Hematopoietic multipotent progenitor cell treated with erythropoietin and hydrocortisone succinate and interleukin-3 and kit ligand, for 15 days (in vitro differentiated cells): ENCODE data around the gene NUP210.

ENCODE experiments used
- DNase-seq: peaks from one replicate; pipeline ENCODE4 v3.0.0-alpha.2; 2015; ENCODE audit warnings: low spot score

NUP210 gene

DNA sequence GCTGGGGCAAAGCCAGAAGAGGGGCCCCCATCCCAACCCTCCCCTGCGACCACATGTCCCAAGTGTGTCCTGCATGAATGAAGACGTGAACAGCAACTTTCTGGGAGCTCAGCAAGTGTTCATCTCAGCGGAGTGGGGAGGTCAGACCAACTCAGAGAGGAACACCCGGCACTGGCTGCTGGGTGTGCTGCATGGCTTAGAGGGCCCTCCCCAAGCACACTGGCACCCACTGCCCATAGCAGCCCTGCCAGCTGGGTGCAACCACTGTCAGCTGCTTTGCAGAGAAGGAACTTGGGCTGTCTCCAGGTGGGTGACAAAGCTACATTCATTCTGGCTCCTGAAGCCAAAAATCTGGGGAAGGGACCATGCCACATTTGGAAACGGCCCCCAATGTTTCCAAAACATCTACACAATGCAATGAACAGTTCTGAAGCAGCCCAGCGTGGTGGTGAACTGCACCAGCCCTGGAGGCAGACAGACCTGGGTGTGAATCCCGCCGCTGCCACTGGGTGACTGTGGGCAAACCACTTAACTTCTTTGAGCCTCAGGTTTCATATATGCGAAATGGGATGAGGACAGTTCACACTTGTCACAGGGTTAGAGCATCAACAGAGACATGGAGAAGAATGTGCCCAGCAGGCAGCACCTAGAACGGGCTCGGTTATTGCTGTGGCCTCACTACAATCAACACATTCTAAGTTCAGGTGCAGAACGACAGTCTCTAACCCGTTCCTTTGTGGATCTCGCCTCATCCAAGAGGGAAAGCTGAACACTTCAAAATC, 145.4 kb downstream of the NUP210 start:
- DNase-seq, result no peak

DNA sequence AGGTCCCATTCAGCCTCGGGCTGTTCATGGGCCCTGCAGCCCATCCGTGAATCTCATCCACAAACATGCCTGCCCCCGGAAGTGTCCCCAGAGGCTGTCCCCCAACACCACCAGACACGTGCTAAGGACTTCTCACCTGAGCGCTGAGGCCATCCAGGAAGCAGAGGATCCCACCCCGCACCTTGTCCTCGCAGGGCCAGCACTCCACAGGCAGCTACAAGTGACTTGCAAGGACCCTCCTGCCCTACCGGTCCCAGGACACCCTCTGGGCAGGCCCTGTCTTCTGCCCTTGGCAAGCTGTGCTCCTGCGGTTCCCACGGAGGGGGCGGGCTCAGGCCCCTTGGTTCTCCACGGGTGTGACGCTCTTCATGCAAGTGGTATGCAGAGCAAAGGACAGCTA, 146.0 kb downstream of the NUP210 start:
- no peak for DNase-seq

DNA sequence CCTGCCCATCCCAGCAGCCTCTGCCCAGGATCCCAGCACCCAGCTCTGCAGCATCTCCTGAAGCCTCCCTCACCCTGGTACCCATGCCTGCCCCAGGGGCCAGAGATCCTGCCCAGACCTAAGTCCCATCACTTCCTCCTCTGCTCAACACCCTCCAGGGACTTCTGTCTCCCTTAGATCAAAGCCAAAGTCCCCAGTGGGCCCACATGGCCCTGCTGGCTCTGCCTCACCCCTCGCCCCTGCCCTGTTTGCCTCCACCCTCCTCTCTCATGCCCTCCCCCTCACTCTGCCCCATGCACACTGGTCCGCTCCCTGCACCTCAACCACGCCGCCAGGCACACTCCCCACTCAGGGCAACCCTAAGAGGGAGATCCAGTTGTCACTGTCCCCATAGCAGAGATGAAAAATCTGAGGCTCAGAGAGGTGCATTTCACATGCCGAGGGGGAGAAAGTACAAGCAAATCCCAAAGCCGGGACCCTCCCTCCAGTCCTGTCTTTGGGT, 146.5 kb downstream of the NUP210 start:
- no peak for DNase-seq

GRCh38 chr3:13272831-13273603, 147.1 kb downstream of the NUP210 start:
- no peak for DNase-seq

DNA sequence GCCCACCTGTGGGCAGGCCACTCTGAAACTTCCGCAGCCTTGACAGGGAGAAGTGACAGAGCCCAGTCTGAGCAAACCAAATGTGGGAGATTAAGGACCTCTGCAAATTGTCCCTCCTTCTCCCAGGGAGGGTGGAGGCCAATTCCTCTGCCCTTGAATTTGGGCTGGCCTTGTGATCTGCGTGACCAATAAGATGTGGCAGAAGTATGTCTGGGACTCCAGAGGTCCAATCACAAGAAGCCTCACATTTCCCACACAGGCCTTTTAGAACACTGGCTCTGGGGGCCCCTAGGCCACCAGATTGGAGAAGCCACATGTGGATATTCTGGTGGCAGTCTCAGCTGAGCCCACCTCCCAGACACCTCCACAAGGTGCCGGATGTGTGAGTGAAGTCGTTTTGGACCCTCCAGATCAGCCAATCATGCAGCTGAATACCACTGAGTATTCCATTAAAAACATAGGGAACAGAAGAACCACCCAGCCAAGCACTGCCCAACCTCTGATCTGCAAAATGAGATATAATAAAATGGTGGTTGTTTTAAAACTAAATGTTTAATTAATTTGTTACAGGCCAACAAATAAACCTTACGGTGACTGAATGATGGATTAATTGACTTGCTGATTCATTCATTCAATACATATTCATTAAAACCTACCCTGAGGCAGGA, 150.3 kb downstream of the NUP210 start:
- DNase-seq, result no peak

- DNase-seq, result no peak
Observed at GRCh38 chr3:13268961-13269441, 151.1 kb downstream of the NUP210 start.

DNA sequence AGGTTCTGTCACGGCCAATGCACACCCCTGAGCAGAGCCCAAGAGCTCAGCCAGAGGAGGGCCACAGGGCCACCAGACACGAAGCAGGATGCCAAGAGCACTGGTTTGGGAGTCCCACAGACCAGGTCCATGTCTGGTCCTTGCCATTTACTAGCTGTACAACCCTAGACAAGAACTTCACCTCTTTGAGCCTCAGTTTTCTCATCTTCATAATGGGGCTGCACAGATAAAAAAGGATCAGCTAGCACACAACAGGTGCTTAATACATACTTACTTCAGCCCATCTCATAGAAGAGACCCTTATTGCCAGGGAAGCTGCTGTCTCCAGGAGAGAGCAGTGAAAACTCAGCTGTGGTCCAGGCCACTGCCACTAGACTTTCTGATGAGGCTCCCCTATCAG, 152.0 kb downstream of the NUP210 start:
- DNase-seq, result no peak

DNA sequence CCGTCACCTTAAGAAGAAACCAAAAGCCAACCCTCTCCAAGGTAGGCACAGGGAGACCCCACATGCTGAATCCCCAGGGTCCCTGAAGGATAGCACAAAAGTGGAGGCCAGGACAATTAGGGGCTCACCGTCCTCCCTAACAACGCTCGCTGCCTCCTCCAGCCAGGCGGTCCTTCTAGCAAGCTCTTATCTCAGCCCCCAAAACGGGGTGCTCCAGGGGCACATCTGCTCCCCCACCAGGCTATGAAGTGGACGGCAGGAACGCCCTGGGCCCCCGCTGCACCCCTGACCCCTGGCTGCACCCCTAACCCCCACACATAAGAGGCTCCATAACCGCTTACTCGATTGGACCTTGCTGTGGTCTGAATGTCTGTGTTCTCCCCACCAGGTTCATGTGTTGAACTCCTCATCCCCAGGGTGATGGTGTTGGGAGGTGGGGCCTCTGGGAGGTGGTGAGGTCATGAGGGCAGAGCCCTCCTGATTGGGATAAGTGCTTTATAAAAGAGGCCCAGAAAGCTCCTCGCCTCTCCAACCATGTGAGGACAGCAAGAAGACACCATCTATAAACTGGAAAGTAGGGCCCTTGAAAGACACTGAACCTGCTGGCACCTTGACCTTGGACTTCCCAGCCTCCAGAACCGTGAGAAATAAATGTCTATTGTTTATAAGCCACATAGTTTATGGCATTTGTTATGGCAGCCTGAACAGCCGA, 153.3 kb downstream of the NUP210 start:
- no peak for DNase-seq
